HepG2 (cell line): ENCODE data around the gene GPC2. TPM values are rescaled to one million over a fixed set of nuclear protein-coding genes. Genes with fewer than 3 reads are reported as not detected.

Experiments
- CBX5 ChIP-seq: sonication (generic); formaldehyde crosslinking; IDR thresholded peaks from 2 replicates; pipeline ENCODE4 v1.4.0; 2020; ENCODE audit warnings: missing genetic modification reagents, borderline replicate concordance
- ETV5 ChIP-seq: IDR thresholded peaks from 2 replicates; pipeline ENCODE4 v1.6.1; 2018; ENCODE audit warnings: missing biosample characterization, missing genetic modification reagents, inconsistent platforms, borderline replicate concordance
- GPBP1L1 ChIP-seq: sonication (generic); formaldehyde crosslinking; IDR thresholded peaks from 2 replicates; pipeline ENCODE4 v1.5.0; 2020; ENCODE audit warnings: mild to moderate bottlenecking, missing genetic modification reagents
- MED1 ChIP-seq: sonication (generic); formaldehyde crosslinking; IDR thresholded peaks from 2 replicates; pipeline ENCODE4 v1.4.0; 2020; ENCODE audit warnings: missing genetic modification reagents
- NCOA2 ChIP-seq: sonication (generic); formaldehyde crosslinking; IDR thresholded peaks from 2 replicates; pipeline ENCODE4 v1.8.0; 2022; ENCODE audit warnings: inconsistent platforms
- NONO ChIP-seq, 2 experiments: fragments of 450-650 bp in 1 of 2; sonication (generic) in 1 of 2; formaldehyde crosslinking in 1 of 2; IDR thresholded peaks in 1 of 2; conservative IDR thresholded peaks in 1 of 2; 2 replicates each; pipeline versions ENCODE4 v1.6.1 to v1.8.0; 2017 to 2022; ENCODE audit warnings: mild to moderate bottlenecking in 1 of 2, missing genetic modification reagents in 1 of 2, moderate library complexity in 1 of 2
- PHF5A ChIP-seq: IDR thresholded peaks from one replicate; pipeline ENCODE4 v1.6.1; 2018; ENCODE audit warnings: low read depth, missing genetic modification reagents; ENCODE audit not compliant: unreplicated experiment
- POLR2A ChIP-seq, 2 experiments: IDR thresholded peaks; 2 replicates each; pipeline ENCODE4 v1.6.1; 2011; ENCODE audit warnings: low read depth in 2 of 2, low read length in 2 of 2, mild to moderate bottlenecking in 1 of 2, moderate library complexity in 1 of 2; ENCODE audit not compliant: insufficient read depth in 1 of 2
- PTBP1 ChIP-seq: fragments of 200-400 bp; formaldehyde crosslinking; IDR thresholded peaks from 2 replicates; pipeline ENCODE4 v1.6.1; 2018; ENCODE audit warnings: low read length, low read depth; ENCODE audit not compliant: poor library complexity, severe bottlenecking
- RBM39 ChIP-seq: fragments of 200-400 bp; formaldehyde crosslinking; IDR thresholded peaks from one replicate; pipeline ENCODE4 v1.6.1; 2018; ENCODE audit warnings: antibody characterized with exemption, mild to moderate bottlenecking, low read depth, low read length; ENCODE audit not compliant: poor library complexity, severe bottlenecking
- STAT6 ChIP-seq: sonication (generic); formaldehyde crosslinking; IDR thresholded peaks from 2 replicates; pipeline ENCODE4 v1.4.0; 2020; ENCODE audit warnings: missing genetic modification reagents, mild to moderate bottlenecking, borderline replicate concordance
- TRIM22 ChIP-seq: fragments of 450-650 bp; IDR thresholded peaks from 2 replicates; pipeline ENCODE4 v1.6.1; 2017
- ZBTB39 ChIP-seq: sonication (generic); formaldehyde crosslinking; IDR thresholded peaks from 2 replicates; pipeline ENCODE4 v1.5.0; 2020; ENCODE audit warnings: missing genetic modification reagents
- ZFP36L1 ChIP-seq: sonication (generic); formaldehyde crosslinking; IDR thresholded peaks from 2 replicates; pipeline ENCODE4 v1.8.0; 2022; ENCODE audit warnings: mild to moderate bottlenecking, missing genetic modification reagents, moderate library complexity
- ZFP62 ChIP-seq: sonication (generic); formaldehyde crosslinking; IDR thresholded peaks from 2 replicates; pipeline ENCODE4 v1.4.0; 2020; ENCODE audit warnings: missing genetic modification reagents
- ZNF205 ChIP-seq: IDR thresholded peaks from 2 replicates; pipeline ENCODE4 v1.6.1; 2018; ENCODE audit warnings: missing biosample characterization, missing genetic modification reagents
- ZNF251 ChIP-seq: sonication (generic); formaldehyde crosslinking; IDR thresholded peaks from 2 replicates; pipeline ENCODE4 v1.9.0; 2021; ENCODE audit warnings: mild to moderate bottlenecking, missing genetic modification reagents
- ZNF253 ChIP-seq: sonication (generic); formaldehyde crosslinking; IDR thresholded peaks from 2 replicates; pipeline ENCODE4 v1.8.0; 2022; ENCODE audit warnings: mild to moderate bottlenecking, missing genetic modification reagents, borderline replicate concordance
- ZNF367 ChIP-seq: sonication (generic); formaldehyde crosslinking; IDR thresholded peaks from 2 replicates; pipeline ENCODE4 v1.4.0; 2020; ENCODE audit warnings: missing genetic modification reagents, borderline replicate concordance
- ZNF704 ChIP-seq: sonication (generic); formaldehyde crosslinking; IDR thresholded peaks from 2 replicates; pipeline ENCODE4 v1.8.1; 2023; ENCODE audit warnings: mild to moderate bottlenecking, inconsistent platforms, moderate library complexity, missing genetic modification reagents, borderline replicate concordance
- polyA plus RNA-seq, 8 experiments: library from polyadenylated mRNA; depleted of rRNA in 3 of 8; stranded (reverse) in 7 of 8; unstranded in 1 of 8; fragments of >200 nt; fragmentation: Illumina TruSeq in 4 of 8; extraction: Trizol in 4 of 8; gene quantifications; 2 replicates each; pipeline versions ENCODE4 v1.2.1 to v1.2.3, GENCODE V29; 2011 to 2016; ENCODE audit warnings: low read depth in 4 of 8, missing spikeins in 1 of 8, mixed read lengths in 1 of 8; ENCODE audit not compliant: insufficient read depth in 1 of 8
- total RNA-seq, 5 experiments: library from RNA; depleted of rRNA; stranded (reverse); fragments of >200 nt; fragmentation: Illumina TruSeq; extraction: Trizol; gene quantifications; 2 replicates each; pipeline ENCODE4 v1.2.3, GENCODE V29; 2016; ENCODE audit warnings: low read depth in 1 of 5

The GPC2 gene
- total and polyA plus RNA-seq, 2 of the 13 experiments (the other 11 are each of a cell fraction or from before 2014, with no cell fraction given), result 0.64 to 0.78 TPM

- TF ChIP-seq ZFP36L1 (CRISPR knock-in tag), result no peak
- TF ChIP-seq NONO (IDR thresholded peaks at IDR 0.05), result no peak
- TF ChIP-seq NONO (CRISPR knock-in tag; conservative IDR thresholded peaks at IDR 0.05), result peak; percentile 32
- TF ChIP-seq MED1 (CRISPR knock-in tag), result peak; percentile 67; the same call in 1 of the 2 replicates
- TF ChIP-seq RBM39, result peak; percentile 85
- TF ChIP-seq ZNF253 (CRISPR knock-in tag), result no peak
- TF ChIP-seq ZBTB39, result no peak
- TF ChIP-seq PTBP1, result no peak
- TF ChIP-seq ZNF205 (CRISPR knock-in tag), result no peak
- peak; percentile 44; the same call in 1 of the 2 replicates for TF ChIP-seq NCOA2
- TF ChIP-seq CBX5 (CRISPR knock-in tag), result peak; percentile 36; the same call in 1 of the 2 replicates
- TF ChIP-seq ZNF251 (CRISPR knock-in tag), result no peak
- TF ChIP-seq ZNF367 (CRISPR knock-in tag), result no peak
- TF ChIP-seq TRIM22, result no peak
- peak; percentile 94 for TF ChIP-seq ETV5 (CRISPR knock-in tag)
- TF ChIP-seq POLR2A (IDR thresholded peaks at IDR 0.05; ENCODE audit: insufficient read depth in 1 of 2, low read depth in 2 of 2, low read length in 2 of 2), result peak in 1 of 2 experiments; percentile 92
- no peak for TF ChIP-seq ZFP62
- TF ChIP-seq GPBP1L1 (CRISPR knock-in tag), result no peak
- TF ChIP-seq ZNF704 (CRISPR knock-in tag), result peak; percentile 31; the same call in 1 of the 2 replicates
- TF ChIP-seq PHF5A, result no peak
- no peak for TF ChIP-seq STAT6 (CRISPR knock-in tag)
Observed at GRCh38 chr7:100148559-100149328, 28.4 kb downstream of the GPC2 start, which contains the start of gene LAMTOR4 (continued).
